Cardiac muscle cell (in vitro differentiated cells and primary cell): ENCODE data around the gene HSD11B1L. TPM values are rescaled to one million over a fixed set of nuclear protein-coding genes. Genes with fewer than 3 reads are reported as not detected.

ENCODE experiments used
- DNase-seq, 2 donors: peaks; one replicate each; pipeline versions ENCODE4 v3.0.0 to v3.0.0-alpha.2; 2010 to 2017; ENCODE audit warnings: low read depth in 1 of 2, low spot score in 1 of 2
- H3K27ac ChIP-seq: fragments of 200-600 bp; sonication (generic); 2 replicates; pipeline ENCODE4 v1.5.1; 2016
- H3K27me3 ChIP-seq: fragments of 200-600 bp; sonication (generic); 2 replicates; pipeline ENCODE4 v1.6.0; 2016; ENCODE audit warnings: control low read depth
- H3K36me3 ChIP-seq: fragments of 200-600 bp; sonication (generic); 2 replicates; pipeline ENCODE4 v1.5.1; 2016; ENCODE audit warnings: control low read depth
- H3K4me1 ChIP-seq: fragments of 200-600 bp; sonication (generic); 2 replicates; pipeline ENCODE4 v1.8.1; 2017; ENCODE audit warnings: low read depth, mild to moderate bottlenecking, mixed run types
- H3K4me3 ChIP-seq: fragments of 200-600 bp; sonication (generic); 2 replicates; pipeline ENCODE4 v1.5.1; 2016; ENCODE audit warnings: mild to moderate bottlenecking
- H3K9me3 ChIP-seq: fragments of 200-600 bp; sonication (generic); 2 replicates; pipeline ENCODE4 v1.5.1; 2017; ENCODE audit warnings: low read depth, mild to moderate bottlenecking, control low read depth
- polyA plus RNA-seq: library from polyadenylated mRNA; unstranded; fragments of >200 nt; fragmentation: Nextera tagmentation; extraction: Ambion mirVana; gene quantifications from 2 replicates; pipeline ENCODE4 v1.2.1, GENCODE V29; 2016
- total RNA-seq: library from RNA; depleted of rRNA; stranded (reverse); fragments of >200 nt; gene quantifications from 2 replicates; pipeline ENCODE4 v1.2.3, GENCODE V29; 2016
- TF ChIP-seq, protein P1 (sequence below): IDR thresholded peaks from 2 replicates; pipeline ENCODE4 v1.5.1; 2012; ENCODE audit warnings: low read depth, mild to moderate bottlenecking, low read length

The HSD11B1L gene
- total and polyA plus RNA-seq, 2 experiments from 2014 or later = 61.9 to 80.5 TPM

DNA sequence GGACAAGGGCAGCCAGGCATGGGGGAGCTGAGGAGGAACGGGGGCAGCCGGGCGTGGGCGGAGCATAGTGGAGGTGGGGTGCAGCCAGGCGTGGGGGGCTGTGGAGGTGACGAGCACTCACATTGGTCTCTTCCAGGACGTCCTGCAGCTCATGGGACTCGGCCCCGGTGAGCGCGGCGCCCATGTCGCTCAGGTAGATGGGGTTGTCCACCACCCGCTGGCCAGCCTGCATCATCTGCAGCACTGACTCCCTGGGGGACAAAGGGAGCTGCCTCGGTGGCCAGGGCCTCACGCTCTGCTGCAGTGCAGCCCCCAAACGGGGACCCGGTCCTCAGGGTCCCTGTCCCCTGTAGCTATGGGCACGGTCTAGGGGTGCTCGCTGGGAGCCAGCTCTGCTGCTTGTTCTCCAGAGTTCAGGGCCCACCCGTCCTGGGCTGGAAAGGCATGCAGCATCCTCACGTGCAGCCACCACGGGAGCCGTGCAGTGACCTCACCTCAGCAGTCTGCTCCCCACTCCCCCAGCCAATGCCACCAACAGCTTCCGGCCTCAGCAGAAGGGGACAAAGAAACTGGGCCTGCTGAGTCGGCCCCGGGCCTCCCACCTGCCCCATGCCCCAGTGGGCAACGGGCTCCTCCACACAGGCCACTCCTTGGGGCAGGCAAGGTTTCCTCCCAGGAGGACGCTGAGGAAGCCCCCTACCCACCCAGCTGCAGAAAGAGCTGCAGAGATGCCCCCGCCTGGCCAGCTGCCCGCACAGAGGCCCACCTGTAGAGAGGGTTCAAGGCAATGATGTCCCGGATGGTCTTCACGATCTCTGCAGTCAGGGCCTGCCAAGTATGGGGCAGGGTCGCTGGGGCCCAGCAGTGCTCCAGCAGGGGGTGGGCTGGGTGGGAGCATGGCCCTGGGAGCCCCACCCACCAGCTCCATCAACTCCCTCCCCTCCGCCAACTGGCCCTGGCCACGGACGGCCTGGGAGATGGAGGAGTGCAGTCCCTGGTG, 27.0 kb downstream of the HSD11B1L start:
- Histone ChIP-seq H3K4me3 (no peak overlapping the region), H3K27ac (no peak overlapping the region), H3K4me1 (no peaks in the 10 kb centered on the region), H3K36me3 (peaks cover 41% of the 10 kb centered on the region), H3K9me3 (no peaks in the 10 kb centered on the region), H3K27me3 (no peaks in the 10 kb centered on the region)
- no peak for DNase-seq
- TF ChIP-seq, protein P1, sequence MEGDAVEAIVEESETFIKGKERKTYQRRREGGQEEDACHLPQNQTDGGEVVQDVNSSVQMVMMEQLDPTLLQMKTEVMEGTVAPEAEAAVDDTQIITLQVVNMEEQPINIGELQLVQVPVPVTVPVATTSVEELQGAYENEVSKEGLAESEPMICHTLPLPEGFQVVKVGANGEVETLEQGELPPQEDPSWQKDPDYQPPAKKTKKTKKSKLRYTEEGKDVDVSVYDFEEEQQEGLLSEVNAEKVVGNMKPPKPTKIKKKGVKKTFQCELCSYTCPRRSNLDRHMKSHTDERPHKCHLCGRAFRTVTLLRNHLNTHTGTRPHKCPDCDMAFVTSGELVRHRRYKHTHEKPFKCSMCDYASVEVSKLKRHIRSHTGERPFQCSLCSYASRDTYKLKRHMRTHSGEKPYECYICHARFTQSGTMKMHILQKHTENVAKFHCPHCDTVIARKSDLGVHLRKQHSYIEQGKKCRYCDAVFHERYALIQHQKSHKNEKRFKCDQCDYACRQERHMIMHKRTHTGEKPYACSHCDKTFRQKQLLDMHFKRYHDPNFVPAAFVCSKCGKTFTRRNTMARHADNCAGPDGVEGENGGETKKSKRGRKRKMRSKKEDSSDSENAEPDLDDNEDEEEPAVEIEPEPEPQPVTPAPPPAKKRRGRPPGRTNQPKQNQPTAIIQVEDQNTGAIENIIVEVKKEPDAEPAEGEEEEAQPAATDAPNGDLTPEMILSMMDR = no peak

DNA sequence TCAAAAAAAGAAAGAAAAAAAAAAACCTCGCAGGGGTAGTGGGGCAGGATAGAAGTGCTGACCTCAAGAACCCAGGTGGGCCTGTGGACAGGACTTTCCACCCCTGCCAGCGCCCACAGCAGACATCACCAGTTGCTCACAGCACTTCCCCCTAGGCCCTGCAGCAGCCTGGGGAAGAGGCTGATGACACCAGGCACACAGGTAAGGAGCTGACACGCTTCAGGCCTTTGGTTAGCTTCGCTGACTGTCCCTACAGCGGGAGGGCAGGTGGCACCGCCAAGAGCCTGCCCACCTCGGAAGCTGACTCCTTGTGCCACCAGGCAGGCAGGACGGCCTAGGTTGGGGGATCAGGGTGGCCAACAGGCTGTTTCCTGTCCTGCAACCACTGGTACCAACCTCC, 30.2 kb downstream of the HSD11B1L start:
- TF ChIP-seq, protein P1 = no peak
- peaks cover 31% of the 10 kb centered on the region for H3K36me3 ChIP-seq
- no peak overlapping the region for H3K27ac ChIP-seq
- no peak overlapping the region for H3K4me3 ChIP-seq
- H3K4me1 ChIP-seq = no peaks in the 10 kb centered on the region
- no peak for DNase-seq
- H3K27me3 ChIP-seq = no peaks in the 10 kb centered on the region
- H3K9me3 ChIP-seq = no peaks in the 10 kb centered on the region

DNA sequence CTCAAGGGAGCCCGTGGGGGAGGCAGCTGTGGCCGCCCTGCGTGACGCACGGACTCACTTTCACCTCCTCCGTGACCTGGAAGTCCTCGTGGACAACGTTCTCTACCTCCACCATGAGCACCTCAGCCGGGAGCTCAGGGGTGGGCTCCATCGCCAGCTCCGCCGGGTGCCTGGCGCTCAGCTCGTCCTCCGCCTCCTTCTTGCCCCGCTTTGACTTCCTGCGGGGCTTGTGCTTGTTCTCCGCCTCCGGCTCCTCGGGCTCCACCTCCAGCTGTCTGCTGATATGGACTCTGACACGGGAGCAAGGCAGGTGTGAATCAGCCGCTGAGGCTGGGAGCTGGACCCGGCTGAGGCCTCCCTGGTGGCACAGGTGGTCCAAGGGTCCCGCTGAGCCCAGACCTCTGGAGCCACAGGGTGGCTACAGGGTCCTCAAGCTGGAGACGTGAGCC, 30.9 kb downstream of the HSD11B1L start:
- no peak for DNase-seq
- TF ChIP-seq, protein P1 = no peak
- H3K9me3 ChIP-seq = no peaks in the 10 kb centered on the region
- H3K27ac ChIP-seq = no peak overlapping the region
- H3K4me1 ChIP-seq = no peaks in the 10 kb centered on the region
- H3K4me3 ChIP-seq = no peak overlapping the region
- H3K27me3 ChIP-seq = no peaks in the 10 kb centered on the region
- peaks cover 25% of the 10 kb centered on the region for H3K36me3 ChIP-seq

DNA sequence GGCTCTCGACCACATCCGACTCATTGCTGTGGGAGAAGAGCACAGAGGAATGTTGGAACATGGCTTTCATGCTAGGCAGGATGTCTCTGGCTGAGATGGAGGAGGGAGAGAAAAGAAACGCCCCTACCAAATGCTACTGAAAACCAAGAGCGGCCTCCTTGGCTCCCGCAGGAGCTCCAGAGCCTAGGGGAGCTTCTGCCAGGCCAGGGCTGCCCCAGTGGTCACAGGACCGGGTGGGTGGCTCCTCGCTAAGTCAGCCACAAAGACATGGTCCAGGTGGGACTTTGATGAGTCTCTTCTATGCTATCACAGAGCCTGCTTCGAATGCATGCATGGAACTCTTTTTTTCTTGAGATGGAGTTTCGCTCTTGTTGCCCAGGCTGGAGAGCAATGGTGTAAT, 32.4 kb downstream of the HSD11B1L start:
- Histone ChIP-seq H3K9me3 (no peaks in the 10 kb centered on the region), H3K36me3 (peaks cover 21% of the 10 kb centered on the region), H3K27me3 (no peaks in the 10 kb centered on the region), H3K4me3 (no peak overlapping the region), H3K4me1 (peaks cover under 1% of the 10 kb centered on the region), H3K27ac (no peak overlapping the region)
- TF ChIP-seq, protein P1 = no peak
- no peak for DNase-seq

DNA sequence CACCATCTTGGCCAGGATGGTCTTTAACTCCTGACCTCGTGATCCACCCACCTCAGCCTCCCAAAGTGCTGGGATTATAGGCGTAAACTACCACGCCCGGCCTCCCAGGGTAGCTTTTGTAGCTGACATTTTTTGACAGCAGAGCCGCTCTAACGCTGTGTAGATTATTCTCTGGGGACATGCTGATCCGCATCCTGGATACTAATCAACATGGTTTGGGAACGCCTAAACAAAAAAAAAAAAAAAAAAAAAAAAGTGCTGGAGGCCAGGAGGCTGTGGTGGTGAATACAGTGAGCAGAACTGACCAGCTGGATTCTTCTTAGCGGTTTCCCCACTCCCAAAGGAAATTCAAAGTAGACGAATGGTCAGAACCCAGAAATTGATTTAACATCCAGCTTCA, 34.0 kb downstream of the HSD11B1L start:
- Histone ChIP-seq H3K9me3 (no peaks in the 10 kb centered on the region), H3K27me3 (no peaks in the 10 kb centered on the region), H3K27ac (no peak overlapping the region), H3K4me1 (peaks cover 6% of the 10 kb centered on the region), H3K36me3 (peaks cover 21% of the 10 kb centered on the region), H3K4me3 (no peak overlapping the region)
- DNase-seq = no peak
- TF ChIP-seq, protein P1 = no peak
